WTC11 (cell line): Measurements from ENCODE around the gene PEX26. TPM values are rescaled to one million over a fixed set of nuclear protein-coding genes. Genes with fewer than 3 reads are reported as not detected.
"Not testable (repeated sequence)": the region's sequence is repeated elsewhere in the genome, so short reads cannot be mapped to it uniquely, and the experiment has no call there.

ENCODE experiments used
- ATAC-seq: fragments of 200-7000 bp; cut with Tn5 transposase; 2 replicates; pipeline ENCODE4 v1.10.0; 2021; ENCODE audit warnings: mild to moderate bottlenecking, moderate library complexity
- CTCF ChIA-PET: fragments of 300-600 bp; sonication (Branson Sonifier 250); formaldehyde crosslinking; loops from one replicate; lab custom pipeline; 2021; ENCODE audit warnings: antibody characterized with exemption; lab: Charles Lee
- POLR2A ChIA-PET: fragments of 350-600 bp; sonication (Branson Sonifier 250); formaldehyde crosslinking; loops from one replicate; lab custom pipeline; 2021; ENCODE audit warnings: antibody characterized with exemption; lab: Charles Lee
- DNase-seq: peaks from one replicate; pipeline ENCODE4 v3.0.0; 2021; ENCODE audit warnings: low spot score
- H3K27ac Mint-ChIP-seq: 2 replicates; pipeline ENCODE4 v1.8.0; 2021; ENCODE audit warnings: mixed read lengths
- H3K27me3 Mint-ChIP-seq: 2 replicates; pipeline ENCODE4 v1.8.0; 2021; ENCODE audit warnings: low read depth, mild to moderate bottlenecking, moderate library complexity, mixed read lengths
- H3K36me3 Mint-ChIP-seq: 2 replicates; pipeline ENCODE4 v1.8.0; 2021; ENCODE audit warnings: mixed read lengths
- H3K4me1 Mint-ChIP-seq: 2 replicates; pipeline ENCODE4 v1.8.0; 2022; ENCODE audit warnings: mixed read lengths
- H3K4me3 Mint-ChIP-seq: 2 replicates; pipeline ENCODE4 v1.8.0; 2021; ENCODE audit warnings: mild to moderate bottlenecking, moderate library complexity, mixed read lengths
- H3K9me3 Mint-ChIP-seq: 2 replicates; pipeline ENCODE4 v1.8.0; 2021; ENCODE audit warnings: mixed read lengths
- CBFB ChIP-seq: sonication (generic); formaldehyde crosslinking; IDR thresholded peaks from 2 replicates; pipeline ENCODE4 v1.8.1; 2022; ENCODE audit warnings: mild to moderate bottlenecking, low read depth, missing genetic modification reagents
- E2F1 ChIP-seq: sonication (generic); formaldehyde crosslinking; IDR thresholded peaks from 2 replicates; pipeline ENCODE4 v1.8.0; 2022; ENCODE audit warnings: mild to moderate bottlenecking, missing genetic modification reagents
- E2F4 ChIP-seq: sonication (generic); formaldehyde crosslinking; IDR thresholded peaks from 2 replicates; pipeline ENCODE4 v1.8.1; 2022; ENCODE audit warnings: low read depth, mild to moderate bottlenecking, moderate library complexity, missing genetic modification reagents, borderline replicate concordance
- E2F5 ChIP-seq: sonication (generic); formaldehyde crosslinking; IDR thresholded peaks from 2 replicates; pipeline ENCODE4 v1.8.1; 2022; ENCODE audit warnings: mild to moderate bottlenecking, moderate library complexity, missing genetic modification reagents
- ESRRA ChIP-seq: sonication (generic); formaldehyde crosslinking; IDR thresholded peaks from 2 replicates; pipeline ENCODE4 v1.8.1; 2022; ENCODE audit warnings: mild to moderate bottlenecking, missing genetic modification reagents, borderline replicate concordance
- FOXK1 ChIP-seq: sonication (generic); formaldehyde crosslinking; IDR thresholded peaks from 2 replicates; pipeline ENCODE4 v1.8.0; 2022; ENCODE audit warnings: mild to moderate bottlenecking, moderate library complexity, missing genetic modification reagents
- HMGA2 ChIP-seq: fragments of 250-450 bp; sonication (Bioruptor Pico); IDR thresholded peaks from 2 replicates; pipeline ENCODE4 v1.4.0; 2021; ENCODE audit warnings: mild to moderate bottlenecking, moderate library complexity
- PRDM15 ChIP-seq: sonication (generic); formaldehyde crosslinking; IDR thresholded peaks from 2 replicates; pipeline ENCODE4 v1.8.0; 2022; ENCODE audit warnings: missing genetic modification reagents
- RORB ChIP-seq: fragments of 250-450 bp; sonication (Bioruptor Pico); IDR thresholded peaks from 2 replicates; pipeline ENCODE4 v1.9.0; 2021; ENCODE audit warnings: mild to moderate bottlenecking
- SMAD3 ChIP-seq: sonication (generic); formaldehyde crosslinking; IDR thresholded peaks from 2 replicates; pipeline ENCODE4 v1.8.0; 2022; ENCODE audit warnings: missing genetic modification reagents, mild to moderate bottlenecking, borderline replicate concordance
- SP1 ChIP-seq: sonication (generic); formaldehyde crosslinking; conservative IDR thresholded peaks from 2 replicates; pipeline ENCODE4 v1.8.1; 2022; ENCODE audit warnings: missing genetic modification reagents
- TCF7 ChIP-seq: sonication (generic); formaldehyde crosslinking; IDR thresholded peaks from 2 replicates; pipeline ENCODE4 v1.8.0; 2022; ENCODE audit warnings: mild to moderate bottlenecking, low read depth, missing genetic modification reagents, moderate library complexity
- TEAD4 ChIP-seq: sonication (generic); formaldehyde crosslinking; IDR thresholded peaks from 2 replicates; pipeline ENCODE4 v1.8.0; 2022; ENCODE audit warnings: mild to moderate bottlenecking, missing genetic modification reagents
- ZNF219 ChIP-seq: sonication (generic); formaldehyde crosslinking; IDR thresholded peaks from 2 replicates; pipeline ENCODE4 v1.8.0; 2023; ENCODE audit warnings: missing genetic modification reagents, mild to moderate bottlenecking, borderline replicate concordance
- ZNF232 ChIP-seq: sonication (generic); formaldehyde crosslinking; IDR thresholded peaks from 2 replicates; pipeline ENCODE4 v1.8.0; 2022; ENCODE audit warnings: mild to moderate bottlenecking, missing genetic modification reagents
- ZNF281 ChIP-seq: sonication (generic); formaldehyde crosslinking; IDR thresholded peaks from 2 replicates; pipeline ENCODE4 v1.8.0; 2023; ENCODE audit warnings: mild to moderate bottlenecking, missing genetic modification reagents
- ZNF396 ChIP-seq: fragments of 250-450 bp; sonication (Bioruptor Pico); IDR thresholded peaks from 2 replicates; pipeline ENCODE4 v1.8.0; 2021; ENCODE audit warnings: mild to moderate bottlenecking, moderate library complexity, borderline replicate concordance
- ZSCAN18 ChIP-seq: fragments of 250-450 bp; sonication (Bioruptor Pico); IDR thresholded peaks from 2 replicates; pipeline ENCODE4 v2.1.2; 2022; ENCODE audit warnings: mild to moderate bottlenecking, moderate library complexity
- total RNA-seq: library from RNA; stranded (reverse); gene quantifications from 3 replicates; pipeline ENCODE4 v1.2.3, GENCODE V29; 2021

The PEX26 gene
- total RNA-seq, 1 experiment from 2014 or later: 52.3 TPM

GRCh38 chr22:18104566-18104965 is 26.8 kb downstream of the PEX26 start (continued):
- TF ChIP-seq SMAD3 (CRISPR knock-in tag): no peak

- ATAC-seq, H3K4me3 Mint-ChIP-seq, POLR2A ChIA-PET, H3K27ac Mint-ChIP-seq, H3K4me1 Mint-ChIP-seq, DNase-seq, CTCF ChIA-PET: not testable (repeated sequence)
- peaks cover 49% of the 10 kb centered on the region for H3K27me3 Mint-ChIP-seq
- peaks cover 41% of the 10 kb centered on the region for H3K9me3 Mint-ChIP-seq
- peaks cover 16% of the 10 kb centered on the region for H3K36me3 Mint-ChIP-seq
Measured at GRCh38 chr22:18105981-18106380, 28.2 kb downstream of the PEX26 start.

- POLR2A ChIA-PET, DNase-seq, ATAC-seq, H3K4me3 Mint-ChIP-seq, CTCF ChIA-PET, H3K27ac Mint-ChIP-seq: not testable (repeated sequence)
- peaks cover 16% of the 10 kb centered on the region for H3K36me3 Mint-ChIP-seq
- H3K4me1 Mint-ChIP-seq: peaks cover 11% of the 10 kb centered on the region
- H3K9me3 Mint-ChIP-seq: peaks cover 41% of the 10 kb centered on the region
- peaks cover 56% of the 10 kb centered on the region for H3K27me3 Mint-ChIP-seq
Measured at GRCh38 chr22:18106550-18107341, 29.0 kb downstream of the PEX26 start.

GRCh38 chr22:18108187-18108586 is 30.4 kb downstream of the PEX26 start:
- CTCF ChIA-PET: interaction anchor here (0.5 kb wide), 1 partner anchor 306 kb away, joined by 4 read pairs; no protein-coding TSS in a partner anchor
- Mint-ChIP-seq H3K27me3 (peaks cover 59% of the 10 kb centered on the region), H3K36me3 (peaks cover 16% of the 10 kb centered on the region), H3K4me1 (peaks cover 11% of the 10 kb centered on the region), H3K27ac (no peak overlapping the region), H3K9me3 (peaks cover 41% of the 10 kb centered on the region), H3K4me3 (no peak overlapping the region)
- DNase-seq: no peak
- no peak for ATAC-seq
- POLR2A ChIA-PET: no interaction called here
- TF ChIP-seq ZNF281 (CRISPR knock-in tag) (no peak), CBFB (CRISPR knock-in tag) (no peak), RORB (CRISPR knock-in tag) (no peak), ZNF219 (CRISPR knock-in tag) (no peak), E2F4 (CRISPR knock-in tag) (no peak), ESRRA (CRISPR knock-in tag) (no peak), ZNF232 (no peak), ZNF396 (no peak), FOXK1 (no peak), HMGA2 (no peak), SP1 (CRISPR knock-in tag) (no peak), TEAD4 (no peak), TCF7 (no peak), E2F1 (CRISPR knock-in tag) (no peak), ZSCAN18 (CRISPR knock-in tag) (no peak), PRDM15 (CRISPR knock-in tag) (no peak), E2F5 (no peak)
